Activated gamma-delta T cell (primary cell): ENCODE measurements around the gene ZNF787.
"Not testable (repeated sequence)": the region's sequence is repeated elsewhere in the genome, so short reads cannot be mapped to it uniquely, and the experiment has no call there.

ENCODE experiments used
- DNase-seq: peaks from one replicate; lab custom pipeline; 2025; lab: John Stamatoyannopoulos, UW
- total RNA-seq, 2 donors: gene quantifications; one replicate each; lab custom pipeline; 2026; lab: John Stamatoyannopoulos, UW

The ZNF787 gene
- 24.2 to 24.9 reads per million in 2 donors for total RNA-seq

DNA sequence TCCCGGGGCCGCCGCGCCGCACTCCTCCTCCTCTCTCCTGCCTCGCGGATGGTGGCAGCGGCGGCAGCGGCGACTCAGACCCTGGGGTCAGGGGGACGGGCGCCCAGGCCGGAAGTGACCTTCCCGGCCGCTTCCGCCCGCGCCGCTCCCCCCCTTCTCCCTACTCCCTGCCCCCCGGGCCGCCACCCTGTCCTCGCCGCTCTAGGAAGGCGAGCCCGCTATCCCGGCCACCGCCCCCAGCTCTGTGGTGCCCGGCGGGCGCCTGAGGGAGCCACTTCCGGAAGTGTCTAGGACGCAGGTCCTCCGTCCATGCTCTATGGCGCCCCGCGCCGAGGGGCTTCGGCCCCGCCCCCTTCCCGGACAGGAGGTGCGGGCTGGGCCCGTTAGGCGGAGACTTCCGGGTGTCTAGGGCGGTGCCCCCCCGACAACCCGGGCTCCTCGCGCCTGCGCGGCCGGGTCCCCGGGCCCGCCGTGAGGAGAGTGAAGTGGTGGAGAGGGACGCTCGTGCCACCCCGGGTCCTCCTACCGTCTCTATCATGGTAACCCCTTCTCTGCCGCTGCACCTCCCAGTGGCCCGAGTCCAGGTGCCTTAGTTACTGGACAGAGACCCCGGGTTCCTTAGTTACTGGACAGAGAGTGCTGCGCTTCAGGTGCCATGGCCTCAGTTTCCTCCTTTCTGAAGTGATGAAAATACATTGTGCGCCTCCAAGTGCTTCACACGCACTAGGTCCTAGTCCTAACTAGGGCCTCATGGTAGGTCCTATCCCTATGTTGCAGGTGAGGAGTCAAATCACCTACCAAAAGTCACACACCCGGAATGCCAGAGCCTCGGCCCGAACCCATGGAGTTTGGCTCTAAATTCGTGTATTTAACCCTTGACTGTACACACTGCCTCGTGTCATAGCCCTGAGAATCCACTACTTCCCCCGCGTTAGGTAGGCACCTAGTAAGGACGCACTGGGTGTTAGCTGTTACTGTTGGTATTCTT, at the start of gene ZNF787:
ZNF787 (minus strand) TSS at position 116 of the 988 bp plus-strand sequence. CDS start 18,078 bp downstream, outside the sequence.
- DNase-seq, result peak; percentile 97

DNA sequence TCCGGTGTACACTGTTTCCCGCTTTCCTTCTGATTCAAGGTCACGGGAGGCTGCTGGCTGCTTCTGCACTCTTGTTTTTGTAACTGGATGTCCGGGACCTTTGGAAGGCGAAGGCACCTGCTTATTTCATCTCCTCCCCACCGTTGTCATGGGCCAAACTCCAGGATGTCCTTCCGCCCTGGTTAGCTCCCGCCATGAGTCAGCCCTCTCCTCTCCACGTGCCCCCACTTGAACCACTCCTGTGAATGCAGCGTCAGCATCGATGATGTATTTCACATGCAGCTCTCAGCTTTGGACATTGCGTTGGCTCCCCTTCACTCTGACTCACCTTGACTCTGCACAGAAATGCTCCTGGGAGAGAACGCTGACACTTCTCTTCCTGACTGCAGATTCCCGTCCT, 49.2 kb upstream of the ZNF787 start:
- no peak for DNase-seq

DNA sequence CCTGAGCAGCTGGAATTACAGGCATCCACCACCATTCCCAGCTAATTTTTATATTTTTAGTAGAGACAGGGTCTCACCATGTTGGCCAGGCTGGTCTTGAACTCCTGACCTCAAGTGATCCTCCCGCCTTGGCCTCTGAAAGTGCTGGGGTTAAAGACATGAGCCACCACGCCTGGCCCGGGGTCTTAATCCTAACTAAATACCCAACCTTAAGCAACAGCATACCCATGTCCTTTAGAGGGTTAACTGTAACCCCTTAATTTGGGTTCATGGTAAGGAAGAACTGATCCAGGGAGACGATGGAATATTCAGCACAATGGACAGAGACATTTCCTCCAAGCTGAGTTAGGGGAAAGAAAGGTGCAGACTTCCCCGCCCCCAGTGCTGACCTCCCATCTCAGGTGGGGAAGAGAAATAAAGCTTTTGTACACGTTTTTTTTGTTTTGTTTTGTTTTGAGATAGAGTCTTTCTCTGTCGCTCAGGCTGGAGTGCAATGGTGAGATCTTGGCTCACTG, 46.0 kb upstream of the ZNF787 start:
- DNase-seq, result no peak

DNA sequence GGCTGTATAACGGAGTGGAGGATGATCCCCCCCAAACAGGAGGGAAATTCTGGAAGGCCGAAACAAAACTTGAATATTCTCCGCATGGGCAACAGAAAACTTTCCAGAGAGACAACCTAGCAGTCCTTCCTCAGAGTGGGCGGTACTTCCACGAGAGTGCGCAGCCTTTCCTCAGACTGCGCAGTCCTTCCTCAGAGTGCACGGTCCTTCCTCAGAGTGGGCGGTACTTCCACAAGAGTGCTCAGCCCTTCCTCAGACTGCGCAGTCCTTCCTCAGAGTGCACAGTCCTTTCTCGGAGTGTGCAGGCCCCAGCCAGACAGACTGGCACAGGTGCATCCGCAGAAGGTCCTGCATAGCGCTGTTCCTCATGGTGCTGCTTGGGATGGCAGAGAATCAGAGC, 42.0 kb upstream of the ZNF787 start:
- DNase-seq, result no peak

DNA sequence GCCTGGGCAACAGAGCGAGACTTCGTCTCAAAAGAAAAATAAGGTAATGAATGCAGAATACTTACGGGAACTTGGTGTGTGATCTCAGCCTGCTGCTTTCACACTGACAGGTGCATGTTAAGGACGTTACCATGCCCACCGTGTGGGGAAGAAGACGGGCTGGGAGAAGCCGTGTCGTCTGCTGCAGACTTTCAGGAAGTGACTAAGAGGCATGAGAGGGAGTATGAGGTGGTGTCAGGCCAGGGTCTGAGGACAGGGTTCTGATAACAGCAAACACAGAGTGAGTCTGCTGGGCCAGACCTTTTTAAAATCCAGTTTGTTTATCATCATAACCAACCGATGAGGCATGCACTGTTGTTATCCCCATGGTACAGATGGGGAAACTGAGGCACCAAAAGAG, 41.2 kb upstream of the ZNF787 start:
- DNase-seq, result no peak

DNA sequence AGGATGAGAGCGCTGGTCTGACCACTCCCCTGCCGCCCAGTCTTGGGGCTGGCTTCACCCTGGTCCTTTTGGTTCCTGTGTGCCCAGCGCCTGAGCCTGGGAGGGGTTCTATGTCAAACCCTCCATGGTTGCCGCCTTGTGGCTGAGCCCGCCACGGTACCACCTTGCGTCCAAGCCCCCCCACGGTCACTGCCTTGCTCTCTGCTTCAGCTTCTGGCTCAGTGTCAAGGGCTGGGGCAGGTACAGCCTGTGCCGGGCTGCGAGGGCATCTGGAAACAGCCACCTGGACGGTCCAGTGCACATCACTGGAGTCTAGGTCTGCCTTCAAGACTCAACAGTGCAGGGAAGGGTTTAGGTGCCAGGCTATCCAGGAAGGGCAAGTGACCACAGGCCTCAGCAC, 40.4 kb upstream of the ZNF787 start:
- DNase-seq, result no peak

DNA sequence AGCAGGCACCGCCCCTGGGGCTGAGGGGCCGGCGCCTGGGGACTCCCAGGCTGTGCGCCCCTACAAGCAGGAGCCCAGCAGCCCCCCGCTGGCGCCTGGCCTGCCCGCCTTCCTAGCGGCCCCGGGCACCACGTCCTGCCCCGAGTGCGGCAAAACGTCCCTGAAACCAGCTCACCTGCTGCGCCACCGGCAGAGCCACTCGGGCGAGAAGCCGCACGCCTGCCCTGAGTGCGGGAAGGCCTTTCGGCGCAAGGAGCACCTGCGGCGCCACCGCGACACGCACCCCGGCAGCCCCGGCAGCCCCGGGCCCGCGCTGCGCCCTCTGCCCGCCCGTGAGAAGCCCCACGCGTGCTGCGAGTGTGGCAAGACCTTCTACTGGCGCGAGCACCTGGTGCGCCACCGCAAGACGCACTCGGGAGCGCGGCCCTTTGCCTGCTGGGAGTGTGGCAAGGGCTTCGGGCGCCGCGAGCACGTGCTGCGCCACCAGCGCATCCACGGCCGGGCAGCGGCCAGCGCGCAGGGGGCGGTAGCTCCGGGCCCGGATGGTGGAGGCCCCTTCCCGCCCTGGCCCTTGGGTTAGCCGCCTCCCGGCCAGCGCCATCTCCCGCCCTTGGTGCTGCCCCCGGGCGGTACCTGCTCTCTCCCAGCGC, 38.7 kb upstream of the ZNF787 start:
- DNase-seq, result no peak

DNA sequence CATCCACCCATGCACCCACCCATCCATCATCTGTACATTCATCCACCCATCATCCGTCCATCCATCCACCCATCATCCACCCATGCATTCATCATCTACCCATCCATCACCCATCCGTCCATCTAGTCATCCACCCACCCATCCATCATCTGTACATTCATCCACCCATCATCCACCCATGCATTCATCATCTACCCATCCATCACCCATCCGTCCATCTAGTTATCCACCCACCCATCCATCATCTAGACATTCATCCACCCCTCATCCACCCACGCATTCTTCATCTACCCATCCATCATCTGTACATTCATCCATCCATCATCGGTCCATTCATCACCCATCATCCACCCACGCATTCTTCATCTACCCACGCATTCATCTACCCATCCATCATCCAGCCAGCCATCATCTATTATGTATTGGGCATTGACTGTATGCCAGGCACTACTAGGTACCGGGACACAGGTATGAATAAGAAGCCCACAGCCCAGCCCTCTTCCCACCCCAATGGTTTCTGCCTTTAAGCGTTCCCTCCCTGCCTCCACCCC, 38.0 kb upstream of the ZNF787 start:
- DNase-seq, result no peak

DNA sequence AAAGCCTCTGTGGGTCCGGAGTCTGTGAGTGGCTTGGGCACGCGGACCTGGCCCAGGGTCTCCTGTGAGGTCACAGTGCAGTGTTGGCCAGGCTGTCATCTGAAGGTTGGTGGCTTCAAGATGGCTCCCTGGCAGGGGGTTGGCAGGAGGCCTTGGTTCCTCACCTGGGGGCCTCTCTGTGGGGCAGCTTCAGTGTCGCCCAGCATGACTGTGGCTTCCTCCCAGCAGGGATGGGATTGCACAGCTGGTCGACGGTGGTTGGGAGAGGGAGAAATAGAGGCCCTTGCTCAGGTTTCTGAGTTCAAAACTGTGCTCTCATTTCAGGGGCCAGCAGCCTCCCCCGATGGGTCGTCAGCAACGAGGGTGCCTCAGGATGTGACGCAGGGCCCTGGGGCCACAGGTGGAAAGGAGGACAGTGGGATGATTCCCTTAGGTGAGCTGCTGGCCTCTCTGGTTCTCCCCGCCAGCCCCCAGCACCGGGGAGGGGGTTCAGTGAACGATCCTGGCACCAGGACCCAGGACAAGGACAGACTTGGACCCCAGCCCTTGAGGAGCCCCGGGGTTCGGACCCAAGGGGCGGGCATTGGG, 37.2 kb upstream of the ZNF787 start:
- no peak for DNase-seq

DNA sequence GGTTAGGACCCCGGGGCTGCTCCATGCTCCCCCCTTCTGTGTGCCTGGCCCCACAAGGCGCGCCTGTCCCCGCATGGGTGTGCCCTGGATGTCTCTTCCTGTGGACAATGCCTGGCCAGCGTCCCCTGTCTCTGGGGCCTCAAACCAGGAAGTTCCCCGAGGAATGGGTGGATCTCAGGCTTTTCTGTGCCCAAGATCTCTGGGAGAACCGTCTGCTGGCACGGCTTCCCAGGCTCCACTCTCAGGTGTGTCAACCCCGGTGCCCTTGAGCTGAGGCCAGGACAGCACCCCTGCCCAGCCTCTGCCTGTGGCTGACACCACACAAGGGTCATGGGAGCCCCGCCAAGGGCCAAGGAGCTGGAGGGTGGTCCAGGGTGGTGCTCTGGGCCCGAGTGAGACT, 35.7 kb upstream of the ZNF787 start:
- DNase-seq, result no peak

DNA sequence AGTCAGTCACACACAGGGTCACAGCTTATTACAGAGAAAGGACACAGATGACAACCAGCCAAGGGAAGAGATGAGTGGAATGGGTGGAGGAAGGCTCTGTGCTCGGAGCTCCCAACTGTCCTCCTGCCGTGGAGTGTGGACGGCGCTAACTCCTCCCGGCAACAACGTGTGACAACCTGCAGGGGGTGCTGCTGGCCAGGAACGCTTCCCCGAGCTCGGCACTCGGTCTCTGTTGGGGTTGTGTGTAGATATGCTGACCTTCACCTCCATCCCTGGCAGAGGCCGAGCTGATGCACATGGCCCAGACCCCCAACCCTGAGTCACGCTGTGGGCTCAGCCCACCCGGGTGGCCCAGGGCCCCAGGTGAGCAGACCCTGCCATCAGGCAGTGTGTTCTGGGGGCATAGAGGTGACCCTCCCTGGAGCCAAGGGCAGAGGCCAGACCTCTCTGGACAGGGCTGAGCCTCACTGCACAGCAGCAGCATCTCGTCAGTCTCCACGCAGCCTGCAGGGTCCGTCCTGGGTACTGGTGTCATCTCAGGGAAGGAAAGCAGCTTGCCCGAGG, 34.1 kb upstream of the ZNF787 start:
- DNase-seq, result no peak

DNA sequence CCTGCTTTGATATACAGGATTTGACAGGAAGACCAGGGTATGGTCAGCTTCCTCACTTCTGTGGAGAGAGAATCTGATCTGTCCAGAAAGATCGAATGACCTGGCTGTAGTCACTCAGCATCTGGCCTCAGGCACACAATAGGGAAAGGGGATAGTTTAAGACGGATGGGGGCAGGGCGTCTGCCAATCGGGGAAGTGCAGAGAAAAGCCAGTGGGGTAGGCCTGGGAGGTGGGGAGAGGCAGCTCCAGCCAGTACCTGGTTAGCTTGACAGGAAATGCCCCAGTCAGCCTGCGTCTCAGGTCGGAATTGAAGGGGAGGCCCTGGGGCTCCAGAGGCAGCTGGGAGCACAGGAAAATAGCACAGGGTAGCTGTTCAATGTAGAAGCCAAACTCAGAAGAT, 32.4 kb upstream of the ZNF787 start:
- no peak for DNase-seq

DNA sequence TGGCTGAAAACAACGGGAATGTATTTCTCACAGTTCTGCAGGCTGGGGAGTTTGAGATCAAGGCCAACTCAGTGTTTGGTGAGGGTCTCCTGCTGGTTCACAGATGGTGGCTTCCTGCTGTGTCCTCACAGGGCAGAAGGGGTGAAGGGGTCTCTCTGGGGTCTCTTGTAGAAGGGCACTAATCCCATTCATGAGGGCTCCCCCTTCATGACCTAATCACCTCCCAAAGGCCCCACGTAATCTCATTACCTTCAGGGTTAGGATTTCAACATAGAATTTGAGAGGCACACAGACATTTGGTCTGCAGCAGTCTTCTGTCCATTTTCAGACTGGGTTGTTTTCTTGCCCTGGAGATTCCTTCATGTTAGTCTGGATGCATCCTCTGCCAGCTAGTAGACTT, 31.5 kb upstream of the ZNF787 start:
- DNase-seq, result no peak

DNA sequence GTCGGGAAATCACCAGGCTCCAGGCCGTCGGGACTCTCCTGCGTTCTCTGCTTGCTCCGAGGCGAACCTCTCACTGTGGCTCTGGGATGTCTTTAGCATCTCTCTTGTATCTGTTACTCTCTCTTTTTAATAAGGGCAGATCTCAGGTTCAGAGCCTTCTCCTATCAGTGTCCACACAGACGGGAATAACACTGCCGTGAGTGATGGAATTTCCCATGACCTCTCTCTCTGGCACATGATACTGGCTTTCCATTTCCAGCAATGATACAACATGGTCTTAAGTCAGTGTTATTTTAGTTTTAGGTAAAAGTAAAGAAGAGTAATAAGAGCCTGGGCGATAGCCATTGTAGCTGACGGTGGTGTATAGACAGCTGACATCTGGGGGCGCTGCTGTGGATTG, 29.3 kb upstream of the ZNF787 start:
- no peak for DNase-seq

DNA sequence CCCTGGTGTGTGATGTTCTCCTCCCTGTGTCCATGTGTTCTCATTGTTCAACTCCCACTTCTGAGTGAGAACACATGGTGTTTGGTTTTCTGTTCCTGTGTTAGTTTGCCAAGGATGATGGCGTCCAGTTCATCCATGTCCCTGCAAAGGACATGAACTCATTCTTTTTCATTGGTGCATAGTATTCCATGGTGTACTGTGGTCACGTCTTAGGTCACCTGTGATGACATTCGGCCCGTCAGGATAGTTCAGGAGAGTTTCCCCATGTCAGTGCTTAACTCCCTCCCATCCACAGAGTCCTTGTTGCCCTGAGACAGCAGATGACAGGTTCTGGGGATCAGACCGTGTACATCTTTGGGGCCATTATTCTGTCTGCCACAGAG, 28.6 kb upstream of the ZNF787 start:
- no peak for DNase-seq

DNA sequence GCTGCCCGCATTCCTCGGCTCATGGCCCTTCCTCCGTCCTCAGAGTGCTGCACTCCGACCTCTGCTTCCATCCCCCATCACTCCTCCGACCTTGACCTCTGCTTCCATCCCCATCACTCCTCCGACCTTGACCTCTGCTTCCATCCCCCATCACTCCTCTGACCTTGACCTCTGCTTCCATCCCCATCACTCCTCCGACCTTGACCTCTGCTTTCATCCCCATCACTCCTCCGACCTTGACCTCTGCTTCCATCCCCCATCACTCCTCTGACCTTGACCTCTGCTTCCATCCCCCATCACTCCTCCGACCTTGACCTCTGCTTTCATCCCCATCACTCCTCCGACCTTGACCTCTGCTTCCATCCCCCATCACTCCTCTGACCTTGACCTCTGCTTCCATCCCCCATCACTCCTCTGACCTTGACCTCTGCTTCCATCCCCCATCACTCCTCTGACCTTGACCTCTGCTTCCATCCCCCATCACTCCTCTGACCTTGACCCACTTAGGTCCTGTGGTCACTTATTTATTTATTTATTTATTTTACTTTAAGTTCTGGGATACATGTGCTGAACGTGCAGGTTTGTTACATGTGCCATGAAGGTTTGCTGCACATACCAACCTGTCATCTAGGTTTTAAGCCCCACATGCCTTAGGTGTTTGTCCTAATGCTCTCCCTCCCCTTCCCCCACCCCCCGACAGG, 28.0 kb upstream of the ZNF787 start:
- not testable (repeated sequence) for DNase-seq

DNA sequence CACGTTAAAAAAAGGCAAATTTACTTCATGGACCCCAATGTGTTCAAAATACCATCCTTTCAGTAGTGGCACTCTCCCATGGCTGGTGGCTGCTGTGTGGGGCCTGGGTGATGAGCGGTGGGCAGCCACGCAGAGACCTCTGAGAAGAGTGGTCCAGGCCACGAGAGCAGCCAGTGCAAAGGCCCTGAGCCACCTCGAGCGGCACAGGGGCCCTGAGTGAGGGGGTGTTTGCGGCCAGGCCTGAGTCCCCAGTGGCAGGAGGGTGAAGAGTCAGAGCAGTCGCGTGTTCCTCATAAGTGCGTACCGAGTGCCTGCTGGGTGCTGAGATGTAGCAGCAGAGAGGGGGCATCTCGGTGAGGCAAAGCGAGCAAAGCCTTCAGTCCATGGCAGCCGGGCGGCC, 27.0 kb upstream of the ZNF787 start:
- no peak for DNase-seq

DNA sequence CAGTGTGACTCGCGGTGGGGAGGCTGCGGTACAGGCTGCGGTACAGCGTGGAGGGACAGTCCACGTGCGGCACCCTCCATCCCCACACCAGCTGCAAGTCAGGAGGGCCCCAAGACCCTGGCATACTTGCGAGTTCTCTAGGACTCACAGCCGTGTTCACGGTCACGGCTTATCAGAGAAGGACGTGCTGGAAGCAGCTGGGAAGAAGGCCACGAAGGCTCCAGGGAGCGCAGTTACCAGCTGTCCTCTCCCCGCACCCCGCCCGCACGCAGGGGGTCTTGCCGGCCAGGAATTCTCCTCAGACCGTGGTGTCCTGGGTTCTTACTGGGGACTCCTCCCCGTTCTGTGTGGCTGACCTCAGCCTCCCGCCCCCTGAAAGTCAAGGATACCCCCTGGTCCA, 26.2 kb upstream of the ZNF787 start:
- DNase-seq, result no peak

DNA sequence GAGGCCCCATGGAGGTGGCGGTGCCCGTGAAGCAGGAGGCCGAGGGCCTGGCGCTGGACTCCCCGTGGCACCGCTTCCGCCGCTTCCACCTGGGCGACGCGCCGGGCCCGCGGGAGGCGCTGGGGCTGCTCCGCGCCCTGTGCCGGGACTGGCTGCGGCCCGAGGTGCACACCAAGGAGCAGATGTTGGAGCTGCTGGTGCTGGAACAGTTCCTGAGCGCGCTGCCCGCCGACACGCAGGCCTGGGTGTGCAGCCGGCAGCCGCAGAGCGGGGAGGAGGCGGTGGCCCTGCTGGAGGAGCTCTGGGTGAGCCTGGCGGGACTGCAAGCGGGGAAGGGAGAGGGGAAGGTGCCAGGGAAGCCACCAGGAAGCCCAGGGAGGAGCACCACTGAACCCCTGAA, 25.8 kb upstream of the ZNF787 start:
- DNase-seq, result no peak

DNA sequence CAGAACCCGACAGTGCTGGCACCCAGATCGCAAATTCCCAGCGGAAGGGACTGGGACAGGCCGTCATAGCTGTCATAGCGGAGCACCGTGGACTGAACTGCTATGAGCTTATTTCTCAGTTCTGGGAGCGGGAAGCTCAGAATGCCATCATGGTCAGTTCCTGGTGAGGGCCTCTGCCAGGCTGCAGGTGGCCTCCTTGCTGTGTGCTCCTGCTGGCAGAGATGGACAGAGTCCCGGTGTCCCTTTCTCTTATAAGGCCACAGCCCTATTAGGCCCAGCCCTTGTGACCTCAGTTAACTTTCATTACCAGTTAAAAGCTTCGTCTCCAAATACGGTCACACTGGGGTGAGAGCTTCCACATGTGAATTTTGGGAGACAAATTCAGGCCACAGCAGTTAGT, 24.6 kb upstream of the ZNF787 start:
- no peak for DNase-seq

DNA sequence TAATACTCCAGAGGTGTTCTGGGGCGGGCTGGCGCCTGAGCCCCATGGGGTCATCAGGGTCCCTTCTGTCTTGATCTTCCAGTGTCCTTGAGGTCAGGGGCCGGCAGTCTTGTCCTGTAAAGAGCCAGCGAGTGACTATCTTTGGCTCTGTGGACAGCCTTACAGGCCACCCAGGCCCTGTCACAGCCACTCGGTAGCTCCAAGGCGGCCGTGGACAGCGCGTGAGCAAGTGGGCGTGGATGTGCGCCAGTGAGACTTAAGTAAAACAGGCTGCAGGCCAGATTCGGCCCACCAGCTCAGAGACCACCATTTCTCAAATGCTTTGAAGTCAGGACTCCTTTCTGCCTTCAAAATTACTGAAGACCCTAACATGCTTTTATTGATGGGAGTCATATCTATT, 23.7 kb upstream of the ZNF787 start:
- DNase-seq, result no peak
